HG03280 (cell line): ENCODE results near the gene IQGAP2.
"Not testable (repeated sequence)": the region's sequence is repeated elsewhere in the genome, so short reads cannot be mapped to it uniquely, and the experiment has no call there.

Experiments used
- ATAC-seq: cut with Tn5 transposase; IDR thresholded peaks from one replicate; pipeline ENCODE4 v1.9.1; 2021; ENCODE audit warnings: mild to moderate bottlenecking, moderate library complexity; ENCODE audit not compliant: unreplicated experiment

The IQGAP2 gene

DNA sequence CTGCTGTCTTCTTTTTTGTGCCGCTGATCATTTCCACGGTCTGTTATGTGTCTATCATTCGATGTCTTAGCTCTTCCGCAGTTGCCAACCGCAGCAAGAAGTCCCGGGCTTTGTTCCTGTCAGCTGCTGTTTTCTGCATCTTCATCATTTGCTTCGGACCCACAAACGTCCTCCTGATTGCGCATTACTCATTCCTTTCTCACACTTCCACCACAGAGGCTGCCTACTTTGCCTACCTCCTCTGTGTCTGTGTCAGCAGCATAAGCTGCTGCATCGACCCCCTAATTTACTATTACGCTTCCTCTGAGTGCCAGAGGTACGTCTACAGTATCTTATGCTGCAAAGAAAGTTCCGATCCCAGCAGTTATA, 329.9 kb downstream of the IQGAP2 start:
- no peak for ATAC-seq

DNA sequence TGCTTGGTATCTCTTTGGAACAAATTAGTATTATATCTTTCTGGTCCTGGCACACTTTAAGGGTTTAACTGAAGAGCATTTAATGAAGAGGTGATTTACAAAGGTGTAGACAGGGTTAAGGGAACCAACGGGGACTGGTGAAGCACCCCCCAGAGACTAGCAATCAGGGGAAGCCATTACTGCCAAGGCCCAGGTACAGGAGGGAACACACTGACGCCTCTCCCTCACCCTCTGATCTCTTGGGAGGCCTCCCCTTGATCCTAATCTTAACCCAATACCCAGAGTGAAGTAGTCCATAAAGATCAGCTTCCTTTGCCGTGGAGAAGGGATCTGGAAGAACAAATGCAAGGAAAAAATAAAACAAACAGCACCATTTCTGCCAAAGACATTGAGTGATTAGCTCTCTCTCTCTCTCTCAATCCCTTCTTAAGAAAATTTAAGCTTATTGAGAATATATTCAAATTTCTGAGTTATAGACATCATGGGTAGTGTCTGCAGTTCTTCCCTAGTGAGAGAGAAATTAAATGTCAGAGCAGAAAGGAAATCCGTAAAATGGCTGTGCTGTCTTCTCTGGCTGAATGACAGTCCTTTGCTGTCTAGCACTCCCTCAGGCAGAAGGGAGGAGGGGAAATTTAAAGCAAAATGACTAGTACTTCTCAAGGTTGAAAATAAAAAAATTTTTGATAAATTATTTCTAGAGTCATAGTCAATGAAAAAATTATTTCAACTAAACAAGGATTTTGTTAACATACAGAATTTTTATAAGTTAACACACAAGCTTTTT, 332.9 kb downstream of the IQGAP2 start:
- ATAC-seq, result no peak

DNA sequence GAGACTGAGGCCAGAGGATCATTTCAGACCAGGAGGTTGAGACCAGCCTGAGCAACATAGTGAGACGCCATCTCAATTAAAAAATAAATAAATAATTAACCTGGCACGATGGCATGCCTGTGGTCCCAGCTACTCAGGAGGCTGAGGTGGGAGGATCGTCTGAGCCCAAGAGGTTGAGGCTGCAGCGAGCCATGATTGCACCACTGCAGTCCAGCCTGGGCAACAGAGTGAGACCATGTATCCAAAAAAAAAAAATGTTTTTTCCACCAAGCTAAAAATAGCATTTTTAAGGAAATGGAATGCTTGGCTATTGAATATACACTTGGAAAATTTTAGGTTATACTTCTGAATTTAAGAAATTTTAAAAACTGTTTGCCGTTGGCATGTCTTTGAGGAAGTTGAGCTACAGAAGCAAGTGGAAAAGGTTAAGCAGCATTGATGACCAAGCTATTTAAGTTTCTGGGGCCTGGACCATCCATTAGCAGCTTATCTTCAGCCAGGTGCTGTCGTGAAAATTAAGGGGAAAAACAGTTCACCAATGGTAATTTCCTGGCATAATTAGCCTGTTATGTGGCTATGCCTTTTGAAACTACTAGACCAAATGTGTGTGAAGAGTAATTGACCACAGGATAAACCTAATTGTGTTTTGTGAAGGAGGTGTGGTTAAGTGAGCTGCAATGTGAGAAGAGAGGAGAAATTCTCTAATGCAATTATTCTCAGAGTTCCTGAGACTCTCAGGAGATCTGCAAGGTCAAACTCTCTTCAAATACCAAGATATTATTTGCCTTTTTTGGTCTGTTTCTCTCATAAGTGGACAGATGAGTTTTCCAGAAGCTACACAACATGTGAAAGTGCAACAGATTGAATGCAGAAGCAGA, 333.8 kb downstream of the IQGAP2 start:
- ATAC-seq, result no peak

DNA sequence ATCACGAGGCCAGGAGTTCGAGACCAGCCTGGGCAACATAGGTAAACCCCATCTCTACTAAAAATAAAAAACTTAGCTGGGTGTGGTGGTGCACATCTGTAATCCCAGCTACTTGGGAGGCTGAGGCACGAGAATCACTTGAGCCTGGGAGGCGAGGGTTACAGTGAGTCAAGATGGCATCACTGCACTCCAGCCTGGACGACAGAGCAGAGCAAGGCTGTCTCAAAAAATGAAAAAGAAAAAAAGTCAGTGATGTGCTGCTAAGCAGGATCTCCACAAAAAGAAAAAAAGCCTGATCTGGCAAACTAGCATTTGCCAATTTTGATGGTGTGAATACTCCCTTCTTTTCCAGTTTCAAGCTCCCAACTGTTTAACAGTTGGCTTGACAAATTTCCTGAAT, 334.8 kb downstream of the IQGAP2 start:
- ATAC-seq, result no peak

- not testable (repeated sequence) for ATAC-seq
Measured at GRCh38 chr5:76741506-76741905, 338.4 kb downstream of the IQGAP2 start.

DNA sequence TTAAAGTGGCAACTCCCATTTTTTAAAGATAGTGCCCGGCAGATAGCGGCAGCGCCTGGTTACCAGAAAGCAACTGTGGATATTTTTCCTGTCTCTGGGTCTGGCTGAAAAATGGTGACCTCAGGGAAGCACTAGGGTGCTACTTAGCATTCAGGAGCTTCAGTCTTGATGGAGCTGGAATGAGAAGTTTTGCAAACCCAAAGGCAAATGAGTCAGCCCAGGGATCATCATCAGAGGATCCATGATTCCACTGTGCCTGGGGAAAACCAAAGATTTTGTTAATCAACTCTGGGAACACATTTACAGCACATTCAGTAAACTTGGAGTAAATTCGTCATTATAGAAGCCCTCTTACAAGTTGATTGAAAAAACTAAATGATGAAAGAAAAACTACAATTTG, 339.5 kb downstream of the IQGAP2 start:
- ATAC-seq, result no peak

DNA sequence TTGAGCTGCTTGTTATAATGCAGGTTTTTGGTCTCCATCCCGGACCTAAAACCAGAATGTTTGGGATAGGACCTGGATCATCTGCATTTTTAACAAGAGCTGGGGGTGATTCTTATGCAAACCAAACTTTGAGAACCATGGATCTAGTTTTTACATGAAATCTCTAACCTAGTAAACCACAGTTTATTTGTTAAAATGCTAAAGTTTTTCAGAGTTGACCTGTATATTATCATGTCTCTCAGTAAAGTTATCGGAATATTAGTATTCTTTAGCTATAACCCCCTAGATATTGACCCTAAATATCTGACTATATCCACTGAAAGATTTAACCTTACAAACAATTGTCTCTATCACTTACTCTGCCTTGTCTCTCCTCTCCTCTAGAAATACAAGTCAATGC, 341.5 kb downstream of the IQGAP2 start:
- no peak for ATAC-seq

DNA sequence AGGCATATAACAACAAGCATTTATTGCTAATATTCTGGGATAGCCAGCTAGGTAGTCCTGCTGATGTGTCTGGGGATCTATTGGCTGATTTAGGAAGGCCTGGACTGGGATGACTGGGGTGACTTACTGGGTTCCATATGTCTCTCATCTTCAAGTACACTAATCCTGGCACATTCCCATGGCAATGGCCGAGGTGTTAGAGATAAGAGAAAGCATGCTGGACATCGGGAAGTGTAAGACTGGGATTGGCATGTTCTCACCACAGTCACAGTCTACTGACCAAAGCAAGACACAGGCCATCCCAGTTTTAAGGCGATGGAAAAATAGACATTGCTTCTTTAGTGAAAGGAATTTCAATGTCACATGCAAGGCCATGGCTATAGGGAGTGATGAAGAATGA, 342.6 kb downstream of the IQGAP2 start:
- no peak for ATAC-seq

DNA sequence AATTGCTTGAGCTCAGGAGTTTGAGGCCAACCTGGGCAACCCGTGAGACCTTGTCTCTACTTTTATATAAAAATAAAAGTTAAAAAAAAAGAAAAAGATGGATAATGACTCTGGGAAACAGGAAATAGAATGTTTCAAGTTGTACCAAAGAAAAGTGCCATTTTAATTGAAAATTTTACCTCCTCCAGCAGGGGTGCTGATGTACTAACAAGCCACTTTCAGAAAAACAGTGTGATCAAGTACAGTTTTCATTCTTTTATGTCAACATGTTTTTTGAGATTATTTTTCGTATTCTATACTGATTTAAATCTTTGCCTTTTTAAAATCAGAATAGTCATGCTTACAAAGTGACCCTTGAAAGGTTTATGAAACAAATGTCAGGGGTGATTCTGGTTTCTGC, 343.6 kb downstream of the IQGAP2 start:
- ATAC-seq, result no peak

- ATAC-seq, result no peak
Measured at GRCh38 chr5:76747706-76748105, 344.6 kb downstream of the IQGAP2 start.

- no peak for ATAC-seq
Measured at GRCh38 chr5:76751291-76751690, 348.2 kb downstream of the IQGAP2 start.

DNA sequence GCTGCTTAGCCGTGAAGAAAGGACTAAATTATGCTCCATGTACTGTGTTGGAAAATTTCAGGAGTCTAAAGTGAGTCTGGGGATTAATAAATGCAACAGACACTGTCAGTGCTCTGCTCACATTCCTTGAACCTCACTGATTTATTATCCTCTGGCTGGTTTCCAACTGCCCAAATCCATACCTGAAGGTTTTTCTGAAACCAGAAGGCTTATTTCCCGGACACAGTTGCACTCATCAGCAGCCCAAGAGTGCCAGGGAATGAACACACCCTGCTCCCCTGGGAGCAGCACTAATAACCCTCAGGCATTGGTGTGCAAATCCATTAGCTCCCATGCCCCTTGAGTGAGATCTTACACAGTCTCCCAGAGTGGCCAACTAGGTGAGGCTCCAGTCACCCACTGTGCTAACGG, 351.6 kb downstream of the IQGAP2 start:
- ATAC-seq, result no peak

- ATAC-seq, result no peak
Measured at GRCh38 chr5:76755779-76756637, 352.9 kb downstream of the IQGAP2 start.

GRCh38 chr5:76757049-76757448, 354.0 kb downstream of the IQGAP2 start:
- no peak for ATAC-seq
